ENCODE data around the gene CUBN. TPM values are rescaled to one million over a fixed set of nuclear protein-coding genes. Genes with fewer than 3 reads are reported as not detected.

Gene CUBN
- total and polyA plus RNA-seq, 2 of the 13 experiments (the other 11 are each of a cell fraction or from before 2014, with no cell fraction given): 0.27 to 0.32 TPM

DNA sequence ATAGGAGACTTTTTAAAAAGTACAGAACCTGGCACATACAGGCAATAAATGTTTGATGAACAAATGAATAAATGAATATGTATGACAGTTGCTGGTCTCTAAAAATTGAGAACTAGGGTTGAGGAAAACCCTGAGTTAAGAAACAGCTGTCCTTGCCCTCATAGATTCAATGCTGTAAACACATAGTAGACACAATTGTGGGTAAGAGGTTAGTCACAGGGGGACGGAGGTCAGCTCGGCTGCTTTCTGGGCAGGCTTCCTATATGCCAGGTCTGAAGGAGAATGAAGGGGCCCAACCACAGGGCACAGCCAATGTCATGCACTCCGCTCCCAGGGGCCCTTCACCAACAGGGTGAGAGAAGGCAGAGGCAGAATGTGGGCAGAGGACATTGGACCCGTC lies 169.1 kb downstream of the CUBN start (continued):
- TF ChIP-seq, protein P1, sequence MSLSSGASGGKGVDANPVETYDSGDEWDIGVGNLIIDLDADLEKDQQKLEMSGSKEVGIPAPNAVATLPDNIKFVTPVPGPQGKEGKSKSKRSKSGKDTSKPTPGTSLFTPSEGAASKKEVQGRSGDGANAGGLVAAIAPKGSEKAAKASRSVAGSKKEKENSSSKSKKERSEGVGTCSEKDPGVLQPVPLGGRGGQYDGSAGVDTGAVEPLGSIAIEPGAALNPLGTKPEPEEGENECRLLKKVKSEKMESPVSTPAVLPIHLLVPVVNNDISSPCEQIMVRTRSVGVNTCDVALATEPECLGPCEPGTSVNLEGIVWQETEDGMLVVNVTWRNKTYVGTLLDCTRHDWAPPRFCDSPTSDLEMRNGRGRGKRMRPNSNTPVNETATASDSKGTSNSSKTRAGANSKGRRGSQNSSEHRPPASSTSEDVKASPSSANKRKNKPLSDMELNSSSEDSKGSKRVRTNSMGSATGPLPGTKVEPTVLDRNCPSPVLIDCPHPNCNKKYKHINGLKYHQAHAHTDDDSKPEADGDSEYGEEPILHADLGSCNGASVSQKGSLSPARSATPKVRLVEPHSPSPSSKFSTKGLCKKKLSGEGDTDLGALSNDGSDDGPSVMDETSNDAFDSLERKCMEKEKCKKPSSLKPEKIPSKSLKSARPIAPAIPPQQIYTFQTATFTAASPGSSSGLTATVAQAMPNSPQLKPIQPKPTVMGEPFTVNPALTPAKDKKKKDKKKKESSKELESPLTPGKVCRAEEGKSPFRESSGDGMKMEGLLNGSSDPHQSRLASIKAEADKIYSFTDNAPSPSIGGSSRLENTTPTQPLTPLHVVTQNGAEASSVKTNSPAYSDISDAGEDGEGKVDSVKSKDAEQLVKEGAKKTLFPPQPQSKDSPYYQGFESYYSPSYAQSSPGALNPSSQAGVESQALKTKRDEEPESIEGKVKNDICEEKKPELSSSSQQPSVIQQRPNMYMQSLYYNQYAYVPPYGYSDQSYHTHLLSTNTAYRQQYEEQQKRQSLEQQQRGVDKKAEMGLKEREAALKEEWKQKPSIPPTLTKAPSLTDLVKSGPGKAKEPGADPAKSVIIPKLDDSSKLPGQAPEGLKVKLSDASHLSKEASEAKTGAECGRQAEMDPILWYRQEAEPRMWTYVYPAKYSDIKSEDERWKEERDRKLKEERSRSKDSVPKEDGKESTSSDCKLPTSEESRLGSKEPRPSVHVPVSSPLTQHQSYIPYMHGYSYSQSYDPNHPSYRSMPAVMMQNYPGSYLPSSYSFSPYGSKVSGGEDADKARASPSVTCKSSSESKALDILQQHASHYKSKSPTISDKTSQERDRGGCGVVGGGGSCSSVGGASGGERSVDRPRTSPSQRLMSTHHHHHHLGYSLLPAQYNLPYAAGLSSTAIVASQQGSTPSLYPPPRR (CRISPR knock-in tag; IDR thresholded peaks at IDR 0.05; ENCODE audit: borderline replicate concordance): no peak

DNA sequence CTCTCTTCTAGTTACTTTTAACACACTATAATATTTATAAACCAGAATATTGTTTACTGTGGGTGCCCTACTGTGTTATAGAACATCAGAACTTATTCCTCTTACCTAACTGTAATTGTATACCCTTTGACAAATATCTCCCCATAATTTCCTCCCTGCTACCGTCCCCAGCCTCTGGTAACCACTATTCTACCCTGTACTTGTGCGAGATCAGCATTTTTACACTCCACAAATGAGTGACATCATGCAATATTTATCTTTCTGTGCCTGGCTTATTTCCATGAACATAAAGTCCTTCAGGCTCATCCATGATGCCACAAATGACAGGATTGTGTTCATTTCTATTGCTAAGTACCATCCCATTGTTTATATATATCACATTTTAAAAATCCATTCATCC lies 172.6 kb downstream of the CUBN start:
- no peaks in the 10 kb centered on the region for H3K36me3 ChIP-seq (replicated peaks in 1 of 2; ENCODE audit: control insufficient read depth in 1 of 2, insufficient read depth in 2 of 2, low read length in 2 of 2)
- no peaks in the 10 kb centered on the region for H3K9me3 ChIP-seq (ENCODE audit: low read length)
- 5% methylated on average over 2 of the region's 2 CpGs for whole genome bisulfite sequencing (ENCODE audit: low lambda C conversion rate)
- ChIA-PET POLR2A (no interaction called here), CTCF (ENCODE audit: low intra/inter-chr PET ratio, low total read pairs) (no interaction called here)
- intact Hi-C loops (cut with micrococcal nuclease; ENCODE audit: unreplicated experiment) (no loop called here), in situ Hi-C loops (cut with HindIII; ENCODE audit: extremely low pct_ligation_motif_present, low pct_unique_long_range_greater_than_20kb) (no loop called here)
- no peak for ATAC-seq
- H3K27ac ChIP-seq (ENCODE audit: extremely low read length, insufficient read depth, low read length): no peak overlapping the region
- peak; percentile 33; the same call in 1 of the 2 replicates for TF ChIP-seq ATF7 (IDR thresholded peaks at IDR 0.05)
- TF ChIP-seq ATF7 (CRISPR knock-in tag; IDR thresholded peaks at IDR 0.05): no peak
- TF ChIP-seq MEF2D (CRISPR knock-in tag; IDR thresholded peaks at IDR 0.05): no peak
- no peak for TF ChIP-seq RBM22 (optimal IDR thresholded peaks at IDR 0.05; ENCODE audit: low read length)
- TF ChIP-seq MAFK (conservative IDR thresholded peaks at IDR 0.05 in 1 of 2, IDR thresholded peaks at IDR 0.05 in 1 of 2; ENCODE audit: low read length in 2 of 2): peak; percentile 79 to 80
- TF ChIP-seq MAFF (IDR thresholded peaks at IDR 0.05; ENCODE audit: low read depth, low read length): peak; percentile 73
- no peak overlapping the region for H3K9ac ChIP-seq (ENCODE audit: insufficient read depth, low read depth, low read length)
- no peak for DNase-seq (ENCODE audit: low spot score)
- BruUV-seq (replicated peaks): no TSS peak
- no peaks in the 10 kb centered on the region for H3K27me3 ChIP-seq (ENCODE audit: control insufficient read depth in 1 of 2, insufficient read depth in 2 of 2, low read length in 2 of 2)
- H2AFZ ChIP-seq (ENCODE audit: low read length): no peak overlapping the region
- H3K4me2 ChIP-seq (ENCODE audit: low read depth, low read length): no peak overlapping the region
- no peaks in the 10 kb centered on the region for H3K4me1 ChIP-seq (ENCODE audit: insufficient read depth, low read length)
- no peak overlapping the region for H3K4me3 ChIP-seq (replicated peaks in 1 of 3; ENCODE audit: insufficient read depth in 1 of 3, low read depth in 2 of 3, low read length in 3 of 3)
- no peak for FAIRE-seq
- H3K79me2 ChIP-seq (ENCODE audit: insufficient read depth, low read length): no peaks in the 10 kb centered on the region
- no peaks in the 10 kb centered on the region for H4K20me1 ChIP-seq (ENCODE audit: insufficient read depth, low read length)
